Hematopoietic multipotent progenitor cell (in vitro differentiated cells): ENCODE data around the gene CSH1. TPM values are rescaled to one million over a fixed set of nuclear protein-coding genes. Genes with fewer than 3 reads are reported as not detected.
"Not testable (repeated sequence)": the region's sequence is repeated elsewhere in the genome, so short reads cannot be mapped to it uniquely, and the experiment has no call there.

Experiments used
- DNase-seq, 3 donors: peaks; one replicate each; pipeline ENCODE4 v3.0.0-alpha.2; 2011 to 2015; ENCODE audit warnings: low read depth in 2 of 3, low spot score in 2 of 3
- total RNA-seq: library from RNA; depleted of rRNA; stranded (reverse); fragments of >200 nt; gene quantifications from one replicate; pipeline ENCODE4 v1.2.3, GENCODE V29; 2012

CSH1 gene
- total RNA-seq = not detected

GRCh38 chr17:63896524-63897354 lies at the start of gene CSH1:
Gene CSH1, minus strand, starts transcription at chr17:63896574. Its CDS starts 63 bp downstream, at chr17:63896511.
- not testable (repeated sequence) for DNase-seq

GRCh38 chr17:63945784-63946439 lies 49.5 kb upstream of the CSH1 start:
- no peak for DNase-seq

GRCh38 chr17:63944736-63945499 lies 48.5 kb upstream of the CSH1 start:
- DNase-seq = no peak

- DNase-seq = no peak
Observed at GRCh38 chr17:63943745-63944144, 47.4 kb upstream of the CSH1 start.

- DNase-seq = no peak
Observed at GRCh38 chr17:63942309-63942985, 46.1 kb upstream of the CSH1 start.

- no peak for DNase-seq
Observed at GRCh38 chr17:63941751-63942150, 45.4 kb upstream of the CSH1 start.

- no peak for DNase-seq
Observed at GRCh38 chr17:63941162-63941561, 44.8 kb upstream of the CSH1 start.

GRCh38 chr17:63940584-63940983 lies 44.2 kb upstream of the CSH1 start:
- DNase-seq = no peak

GRCh38 chr17:63939884-63940283 lies 43.5 kb upstream of the CSH1 start:
- no peak for DNase-seq

- no peak for DNase-seq
Observed at GRCh38 chr17:63939401-63939800, 43.0 kb upstream of the CSH1 start.

- DNase-seq = no peak
Observed at GRCh38 chr17:63937920-63938319, 41.5 kb upstream of the CSH1 start.

- DNase-seq = no peak
Observed at GRCh38 chr17:63937319-63937718, 40.9 kb upstream of the CSH1 start.

GRCh38 chr17:63934183-63935112 lies 38.1 kb upstream of the CSH1 start:
- no peak for DNase-seq

GRCh38 chr17:63933598-63933997 lies 37.2 kb upstream of the CSH1 start:
- DNase-seq = no peak

GRCh38 chr17:63932721-63933120 lies 36.3 kb upstream of the CSH1 start:
- DNase-seq = no peak

- DNase-seq = peak in 1 of 3 donors; percentile 48
Observed at GRCh38 chr17:63931981-63932561, 35.7 kb upstream of the CSH1 start, which contains the start of gene CD79B. Gene CD79B, minus strand, starts transcription at chr17:63932331. Its CDS starts 70 bp downstream, at chr17:63932261.

GRCh38 chr17:63930951-63931575 lies 34.7 kb upstream of the CSH1 start:
- peak in 2 of 3 donors; percentile 62 to 64 for DNase-seq

- DNase-seq = no peak
Observed at GRCh38 chr17:63929860-63930766, 33.7 kb upstream of the CSH1 start.
